Small intestine (tissue), 7 donors: ENCODE data around the gene PRSS22. TPM values are rescaled to one million over a fixed set of nuclear protein-coding genes. Genes with fewer than 3 reads are reported as not detected.
A peak's percentile ranks its signal among the peaks of the same experiment; 100 is the strongest.

Experiments
- DNase-seq, 2 donors: peaks; one replicate each; pipeline versions ENCODE4 v3.0.0 to v3.0.0-alpha.2; 2013
- FAIRE-seq: peaks from 2 replicates; lab custom pipeline; 2012; peaks lifted over from hg19 to GRCh38; lab: Jason Lieb, UNC
- H3K27ac ChIP-seq, 3 donors: one replicate each; pipeline ENCODE4 v1.5.1; 2013; ENCODE audit warnings: low read length in 2 of 3, mild to moderate bottlenecking in 2 of 3, control low read depth in 1 of 3, inconsistent platforms in 1 of 3, low read depth in 1 of 3, moderate library complexity in 1 of 3
- H3K27me3 ChIP-seq, 3 donors: one replicate each; pipeline ENCODE4 v1.6.1; 2013; ENCODE audit warnings: low read length in 3 of 3, inconsistent platforms in 1 of 3; ENCODE audit not compliant: control insufficient read depth in 3 of 3, insufficient read depth in 3 of 3
- H3K36me3 ChIP-seq, 3 donors: one replicate each; pipeline ENCODE4 v1.6.1; 2013; ENCODE audit warnings: low read length in 3 of 3, inconsistent platforms in 1 of 3, low read depth in 1 of 3, mild to moderate bottlenecking in 1 of 3, moderate library complexity in 1 of 3; ENCODE audit not compliant: control insufficient read depth in 3 of 3, insufficient read depth in 2 of 3
- H3K4me1 ChIP-seq, 3 donors: one replicate each; pipeline ENCODE4 v1.6.1; 2013; ENCODE audit warnings: low read length in 2 of 3, inconsistent platforms in 1 of 3, low read depth in 1 of 3, mild to moderate bottlenecking in 1 of 3, moderate library complexity in 1 of 3; ENCODE audit not compliant: control insufficient read depth in 3 of 3, insufficient read depth in 2 of 3
- H3K4me3 ChIP-seq, 3 donors: one replicate each; pipeline ENCODE4 v1.5.1; 2013; ENCODE audit warnings: low read length in 3 of 3, control low read depth in 1 of 3, inconsistent platforms in 1 of 3, low read depth in 1 of 3, mild to moderate bottlenecking in 1 of 3, moderate library complexity in 1 of 3
- H3K9me3 ChIP-seq, 2 donors: one replicate each; pipeline ENCODE4 v1.6.1; 2013; ENCODE audit warnings: low read depth in 1 of 2, low read length in 1 of 2; ENCODE audit not compliant: control insufficient read depth in 2 of 2, insufficient read depth in 1 of 2
- WGBS, 3 donors: extraction: QIAGEN DNeasy Blood & Tissue Kit; methylation state at CpG; one replicate each; pipeline ENCODE4 v1.1.7; 2013; 5-methylcytosine and 5-hydroxymethylcytosine counted together
- polyA plus RNA-seq, 4 donors: library from polyadenylated mRNA; stranded (reverse) in 3 of 4; unstranded in 1 of 4; fragments of 200-250 nt in 3 of 4; fragments of 120-200 nt in 1 of 4; gene quantifications; one replicate each; pipeline versions ENCODE4 v1.2.1 to v1.2.3, GENCODE V29; 2013
- donor health status: healthy with polysubstance abuse.
- donor health status: control.
- donor health status: control.
- donor health status: Bipolar disorder and iron deficiency.
- donor health status: healthy.

PRSS22 gene
- polyA plus RNA-seq, 4 donors: 0.45 to 3.9 (median 1.1) TPM

GRCh38 chr16:2867987-2868789, 10.2 kb upstream of the PRSS22 start:
- Histone ChIP-seq H3K27me3 (peaks cover 0 to 29% (median 0%) of the 10 kb centered on the region in 3 donors), H3K4me1 (peaks cover 0 to 4% (median 0%) of the 10 kb centered on the region in 3 donors), H3K27ac (peak overlapping the region; percentile 53 to 98 (median 78)), H3K4me3 (peak overlapping the region; percentile 46 to 55 (median 52)), H3K36me3 (no peaks in the 10 kb centered on the region), H3K9me3 (no peaks in the 10 kb centered on the region)
- DNase-seq (peak; percentile 92 to 97), FAIRE-seq (no peak)
- 0% methylated on average over 38 to 45 of the region's 45 CpGs for WGBS, 3 donors

GRCh38 chr16:2867661-2867986, 9.7 kb upstream of the PRSS22 start:
- no peaks in the 10 kb centered on the region for H3K36me3 ChIP-seq
- FAIRE-seq: no peak
- peak overlapping the region; percentile 53 to 98 (median 78) for H3K27ac ChIP-seq
- H3K4me1 ChIP-seq: peaks cover 0 to 4% (median 0%) of the 10 kb centered on the region in 3 donors
- WGBS, 3 donors: 19 to 48% (median 35%) methylated on average over 8 of the region's 8 CpGs
- no peaks in the 10 kb centered on the region for H3K9me3 ChIP-seq
- DNase-seq: no peak
- peaks cover 0 to 29% (median 0%) of the 10 kb centered on the region in 3 donors for H3K27me3 ChIP-seq
- peak overlapping the region; percentile 42 to 55 (median 46) for H3K4me3 ChIP-seq

GRCh38 chr16:2866431-2866830, 8.5 kb upstream of the PRSS22 start:
- no peak overlapping the region for H3K4me3 ChIP-seq
- 55 to 76% (median 63%) methylated on average over 4 of the region's 4 CpGs for WGBS, 3 donors

GRCh38 chr16:2865651-2866050, 7.7 kb upstream of the PRSS22 start:
- Histone ChIP-seq H3K9me3 (peaks cover 0 to 9% of the 10 kb centered on the region in 2 donors), H3K36me3 (no peaks in the 10 kb centered on the region), H3K4me1 (peaks cover 0 to 4% (median 0%) of the 10 kb centered on the region in 3 donors), H3K27ac (no peak overlapping the region), H3K27me3 (peaks cover 0 to 23% (median 4%) of the 10 kb centered on the region in 3 donors), H3K4me3 (no peak overlapping the region)
- WGBS, 3 donors: 68 to 82% (median 78%) methylated on average over 4 of the region's 4 CpGs
- FAIRE-seq (no peak), DNase-seq (no peak)

More at GRCh38 chr16:2866431-2866830, 8.5 kb upstream of the PRSS22 start:
- no peak overlapping the region for H3K27ac ChIP-seq
- FAIRE-seq (no peak), DNase-seq (no peak)
- H3K4me1 ChIP-seq: peaks cover 0 to 4% (median 0%) of the 10 kb centered on the region in 3 donors
- H3K36me3 ChIP-seq: no peaks in the 10 kb centered on the region
- H3K9me3 ChIP-seq: peaks cover 0 to 1% of the 10 kb centered on the region in 2 donors
- H3K27me3 ChIP-seq: peaks cover 0 to 24% (median 0%) of the 10 kb centered on the region in 3 donors

GRCh38 chr16:2860826-2861567, 3.0 kb upstream of the PRSS22 start:
- H3K4me1 ChIP-seq: peaks cover 0 to 16% (median 3%) of the 10 kb centered on the region in 3 donors
- no peak overlapping the region for H3K27ac ChIP-seq
- no peak overlapping the region for H3K4me3 ChIP-seq
- H3K9me3 ChIP-seq: peaks cover 0 to 10% of the 10 kb centered on the region in 2 donors
- FAIRE-seq (no peak), DNase-seq (no peak)
- peaks cover 0 to 23% (median 13%) of the 10 kb centered on the region in 3 donors for H3K27me3 ChIP-seq
- WGBS, 3 donors: 76 to 83% (median 83%) methylated on average over 8 of the region's 8 CpGs
- H3K36me3 ChIP-seq: no peaks in the 10 kb centered on the region

GRCh38 chr16:2859686-2860265, 1.8 kb upstream of the PRSS22 start:
- peaks cover 0 to 16% (median 13%) of the 10 kb centered on the region in 3 donors for H3K27me3 ChIP-seq
- no peak for DNase-seq
- peaks cover 0 to 12% of the 10 kb centered on the region in 2 donors for H3K9me3 ChIP-seq
- no peak for FAIRE-seq
- H3K36me3 ChIP-seq: no peaks in the 10 kb centered on the region
- 79 to 86% (median 84%) methylated on average over 10 of the region's 10 CpGs for WGBS, 3 donors
- H3K4me1 ChIP-seq: peaks cover 0 to 16% (median 3%) of the 10 kb centered on the region in 3 donors
- H3K4me3 ChIP-seq: no peak overlapping the region
- no peak overlapping the region for H3K27ac ChIP-seq

- H3K9me3 ChIP-seq: peaks cover 0 to 23% of the 10 kb centered on the region in 2 donors
- 2 to 13% (median 4%) methylated on average over 18 to 23 of the region's 23 CpGs for WGBS, 3 donors
- DNase-seq: peak; percentile 78 to 92
- peaks cover 0 to 16% (median 3%) of the 10 kb centered on the region in 3 donors for H3K4me1 ChIP-seq
- peak overlapping the region in 2 of 3 donors; percentile 16 to 81 for H3K27ac ChIP-seq
- H3K36me3 ChIP-seq: no peaks in the 10 kb centered on the region
- peaks cover 0 to 13% (median 12%) of the 10 kb centered on the region in 3 donors for H3K27me3 ChIP-seq
- peak overlapping the region; percentile 25 to 37 (median 34) for H3K4me3 ChIP-seq
- no peak for FAIRE-seq
Observed at GRCh38 chr16:2858245-2859025, 465 bp upstream of the PRSS22 start.
